IMR-90 (cell line): ENCODE measurements around the gene MAGI1.

Experiments
- BHLHE40 ChIP-seq: fragments of 150-350 bp; IDR thresholded peaks from 2 replicates; pipeline ENCODE4 v1.6.1; 2016; ENCODE audit warnings: mild to moderate bottlenecking, low read depth, low read length
- CEBPB ChIP-seq: IDR thresholded peaks from 2 replicates; pipeline ENCODE4 v1.6.1; 2012; ENCODE audit warnings: low read depth, low read length, improper control_type of control experiment
- FOS ChIP-seq: fragments of 150-350 bp; IDR thresholded peaks from 2 replicates; pipeline ENCODE4 v1.6.1; 2016; ENCODE audit warnings: low read depth, low read length
- MAFK ChIP-seq: IDR thresholded peaks from 2 replicates; pipeline ENCODE4 v1.6.1; 2012; ENCODE audit warnings: low read depth, low read length, improper control_type of control experiment
- MAZ ChIP-seq: IDR thresholded peaks from 2 replicates; pipeline ENCODE4 v1.6.1; 2012; ENCODE audit warnings: low read depth, mild to moderate bottlenecking, low read length, improper control_type of control experiment, moderate library complexity, borderline replicate concordance
- NFE2L2 ChIP-seq: fragments of 150-350 bp; IDR thresholded peaks from 2 replicates; pipeline ENCODE4 v1.6.1; 2016; ENCODE audit warnings: low read depth, mild to moderate bottlenecking, low read length
- POLR2A ChIP-seq: IDR thresholded peaks from 2 replicates; pipeline ENCODE4 v1.6.1; 2012; ENCODE audit warnings: mild to moderate bottlenecking, low read depth, low read length
- RAD21 ChIP-seq: IDR thresholded peaks from 2 replicates; pipeline ENCODE4 v1.6.1; 2012; ENCODE audit warnings: low read length, improper control_type of control experiment
- RCOR1 ChIP-seq: IDR thresholded peaks from 2 replicates; pipeline ENCODE4 v1.6.1; 2012; ENCODE audit warnings: mild to moderate bottlenecking, low read length, improper control_type of control experiment; ENCODE audit not compliant: insufficient replicate concordance
- RFX5 ChIP-seq: IDR thresholded peaks from 2 replicates; pipeline ENCODE4 v1.8.0; 2012; ENCODE audit warnings: low read depth, mild to moderate bottlenecking, low read length, moderate library complexity
- SMC3 ChIP-seq: fragments of 150-350 bp; IDR thresholded peaks from 2 replicates; pipeline ENCODE4 v1.6.1; 2016; ENCODE audit warnings: low read depth, mild to moderate bottlenecking, antibody characterized with exemption, low read length, moderate library complexity
- TF ChIP-seq, protein P1 (sequence below): conservative IDR thresholded peaks from 2 replicates; pipeline ENCODE4 v1.5.1; 2012; ENCODE audit warnings: mild to moderate bottlenecking, low read depth, low read length, improper control_type of control experiment
- TF ChIP-seq, protein P2 (sequence below): fragments of 150-350 bp; IDR thresholded peaks from 2 replicates; pipeline ENCODE4 v1.6.1; 2017; ENCODE audit warnings: mild to moderate bottlenecking, antibody characterized with exemption, low read length, low read depth

DNA sequence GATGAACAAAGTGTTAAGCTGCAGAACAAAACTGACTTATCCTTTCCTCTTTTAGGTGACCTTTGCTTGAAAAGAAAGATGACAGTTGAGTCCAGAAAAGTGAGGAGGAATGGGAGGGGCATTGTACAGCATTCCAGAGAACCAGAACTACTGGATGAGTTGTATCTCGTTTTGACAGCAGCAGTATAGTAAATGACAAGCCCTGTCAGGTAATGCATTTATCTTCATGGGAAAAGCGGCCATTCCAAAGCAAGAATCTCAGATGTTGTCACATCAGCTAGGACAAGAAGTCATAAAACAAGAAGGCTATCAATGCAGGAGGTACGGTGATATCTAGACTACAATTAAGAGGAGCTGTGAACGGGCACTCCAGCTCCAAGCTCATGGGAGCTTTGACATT lies 421.5 kb downstream of the MAGI1 start:
- TF ChIP-seq, protein P1, sequence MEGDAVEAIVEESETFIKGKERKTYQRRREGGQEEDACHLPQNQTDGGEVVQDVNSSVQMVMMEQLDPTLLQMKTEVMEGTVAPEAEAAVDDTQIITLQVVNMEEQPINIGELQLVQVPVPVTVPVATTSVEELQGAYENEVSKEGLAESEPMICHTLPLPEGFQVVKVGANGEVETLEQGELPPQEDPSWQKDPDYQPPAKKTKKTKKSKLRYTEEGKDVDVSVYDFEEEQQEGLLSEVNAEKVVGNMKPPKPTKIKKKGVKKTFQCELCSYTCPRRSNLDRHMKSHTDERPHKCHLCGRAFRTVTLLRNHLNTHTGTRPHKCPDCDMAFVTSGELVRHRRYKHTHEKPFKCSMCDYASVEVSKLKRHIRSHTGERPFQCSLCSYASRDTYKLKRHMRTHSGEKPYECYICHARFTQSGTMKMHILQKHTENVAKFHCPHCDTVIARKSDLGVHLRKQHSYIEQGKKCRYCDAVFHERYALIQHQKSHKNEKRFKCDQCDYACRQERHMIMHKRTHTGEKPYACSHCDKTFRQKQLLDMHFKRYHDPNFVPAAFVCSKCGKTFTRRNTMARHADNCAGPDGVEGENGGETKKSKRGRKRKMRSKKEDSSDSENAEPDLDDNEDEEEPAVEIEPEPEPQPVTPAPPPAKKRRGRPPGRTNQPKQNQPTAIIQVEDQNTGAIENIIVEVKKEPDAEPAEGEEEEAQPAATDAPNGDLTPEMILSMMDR = no peak
- TF ChIP-seq, protein P2, sequence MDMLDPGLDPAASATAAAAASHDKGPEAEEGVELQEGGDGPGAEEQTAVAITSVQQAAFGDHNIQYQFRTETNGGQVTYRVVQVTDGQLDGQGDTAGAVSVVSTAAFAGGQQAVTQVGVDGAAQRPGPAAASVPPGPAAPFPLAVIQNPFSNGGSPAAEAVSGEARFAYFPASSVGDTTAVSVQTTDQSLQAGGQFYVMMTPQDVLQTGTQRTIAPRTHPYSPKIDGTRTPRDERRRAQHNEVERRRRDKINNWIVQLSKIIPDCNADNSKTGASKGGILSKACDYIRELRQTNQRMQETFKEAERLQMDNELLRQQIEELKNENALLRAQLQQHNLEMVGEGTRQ = no peak
- TF ChIP-seq RAD21 (no peak), POLR2A (no peak), RCOR1 (no peak), SMC3 (no peak), MAZ (no peak), BHLHE40 (no peak), CEBPB (no peak), NFE2L2 (no peak), RFX5 (no peak), FOS (no peak), MAFK (no peak)
